Adrenal gland (tissue), 12 donors: ENCODE data around the gene PJA2. TPM values are rescaled to one million over a fixed set of nuclear protein-coding genes. Genes with fewer than 3 reads are reported as not detected.

ENCODE experiments used
- DNase-seq, 7 donors: peaks; one replicate each; pipeline ENCODE4 v3.0.0-alpha.2; 2019 to 2020
- H3K27ac ChIP-seq, 5 donors: fragments of 200-600 bp; sonication (generic) in 4 of 5; 1 replicate in 3 of 5; 2 replicates in 2 of 5; pipeline versions ENCODE4 v1.5.1 to v1.8.0; 2016 to 2020; ENCODE audit warnings: mild to moderate bottlenecking in 1 of 5
- H3K27me3 ChIP-seq: fragments of 200-600 bp; 2 replicates; pipeline ENCODE4 v1.8.0; 2021
- H3K36me3 ChIP-seq, 2 donors: fragments of 200-600 bp; replicated peaks in 1 of 2; 1 replicate in 1 of 2; 2 replicates in 1 of 2; pipeline versions ENCODE4 v1.5.1 to v1.8.0; 2018 to 2022
- H3K4me1 ChIP-seq, 2 donors: fragments of 200-600 bp; replicated peaks in 1 of 2; 1 replicate in 1 of 2; 2 replicates in 1 of 2; pipeline versions ENCODE4 v1.5.1 to v1.8.0; 2018 to 2021
- H3K4me3 ChIP-seq, 4 donors: fragments of 200-600 bp; sonication (generic) in 3 of 4; one replicate each; pipeline ENCODE4 v1.5.1; 2016 to 2018
- H3K9me3 ChIP-seq, 3 donors: fragments of 200-600 bp; sonication (generic) in 1 of 3; replicated peaks in 1 of 3; 1 replicate in 2 of 3; 2 replicates in 1 of 3; pipeline versions ENCODE4 v1.5.1 to v1.8.0; 2016 to 2021
- POLR2A ChIP-seq, 2 donors: fragments of 450-650 bp; IDR thresholded peaks; one replicate each; pipeline ENCODE4 v1.6.1; 2017; ENCODE audit warnings: antibody characterized with exemption in 2 of 2, mild to moderate bottlenecking in 2 of 2, moderate library complexity in 1 of 2
- WGBS, 4 donors: extraction: QIAGEN DNeasy Blood & Tissue Kit in 2 of 4; methylation state at CpG; one replicate each; pipeline versions ENCODE4 v1.1.5 to v1.1.7; 2013 to 2017; 5-methylcytosine and 5-hydroxymethylcytosine counted together
- intact Hi-C, 2 donors: fragments of 100-400 bp; cut with DNase I; formaldehyde crosslinking; loops; one replicate each; pipeline versions ENCODE4 v1.14.1 to v1.15.0; 2022 to 2023
- polyA plus RNA-seq, 3 donors: library from polyadenylated mRNA; stranded (reverse); fragments of 200-250 nt in 2 of 3; fragments of 350-450 nt in 1 of 3; fragmentation: Illumina TruSeq in 1 of 3; extraction: RNeasy Lipid Tissue Mini Kit (QIAGEN cat#74804) in 1 of 3; gene quantifications; one replicate each; pipeline ENCODE4 v1.2.3, GENCODE V29; 2013 to 2014
- total RNA-seq, 9 donors: library from RNA; depleted of rRNA in 4 of 9; stranded (reverse); fragments of >200 nt in 4 of 9; fragments of 120-200 nt in 1 of 9; fragmentation: NEBNext Ultra II Directional in 1 of 9; extraction: Animal tissue kit (Norgen Biotek cat#: 25700) in 1 of 9; gene quantifications; one replicate each; pipeline versions ENCODE4 v1.1.0 to v1.2.4, GENCODE V29; 2013 to 2023
- TF ChIP-seq, protein P1 (sequence below), 6 experiments: fragments of 450-650 bp in 4 of 6; fragments of 200-600 bp in 2 of 6; sonication (generic) in 1 of 6; IDR thresholded peaks; 1 replicate in 5 of 6; 2 replicates in 1 of 6; pipeline versions ENCODE4 v1.5.1 to v1.8.0; 2016 to 2021; ENCODE audit warnings: antibody characterized with exemption in 6 of 6, mild to moderate bottlenecking in 2 of 6, moderate library complexity in 1 of 6
- donor health status: healthy with polysubstance abuse.
- donor health status: Bipolar disorder and iron deficiency.
- donor health status: DM: yes; HTN: yes; CAD: no.
- donor health status: DM: no; HTN: no; CAD: no.
- donor health status: DM: no; HTN: no; CAD: no.
- donor health status: DM: yes; HTN: yes; CAD: no.

The PJA2 gene
- total and polyA plus RNA-seq, 12 donors = 16.7 to 134 (median 89.1) TPM

GRCh38 chr5:109357807-109358206, 52.0 kb downstream of the PJA2 start:
- Histone ChIP-seq H3K4me1 (no peaks in the 10 kb centered on the region), H3K9me3 (no peaks in the 10 kb centered on the region), H3K27me3 (no peaks in the 10 kb centered on the region), H3K36me3 (peaks cover 0 to 33% of the 10 kb centered on the region in 2 donors), H3K4me3 (no peak overlapping the region), H3K27ac (no peak overlapping the region)
- no peak for DNase-seq
- 88 to 95% (median 90%) methylated on average over 2 of the region's 2 CpGs for WGBS, 4 donors
- TF ChIP-seq POLR2A (IDR thresholded peaks at IDR 0.05) = no peak
- TF ChIP-seq, protein P1, sequence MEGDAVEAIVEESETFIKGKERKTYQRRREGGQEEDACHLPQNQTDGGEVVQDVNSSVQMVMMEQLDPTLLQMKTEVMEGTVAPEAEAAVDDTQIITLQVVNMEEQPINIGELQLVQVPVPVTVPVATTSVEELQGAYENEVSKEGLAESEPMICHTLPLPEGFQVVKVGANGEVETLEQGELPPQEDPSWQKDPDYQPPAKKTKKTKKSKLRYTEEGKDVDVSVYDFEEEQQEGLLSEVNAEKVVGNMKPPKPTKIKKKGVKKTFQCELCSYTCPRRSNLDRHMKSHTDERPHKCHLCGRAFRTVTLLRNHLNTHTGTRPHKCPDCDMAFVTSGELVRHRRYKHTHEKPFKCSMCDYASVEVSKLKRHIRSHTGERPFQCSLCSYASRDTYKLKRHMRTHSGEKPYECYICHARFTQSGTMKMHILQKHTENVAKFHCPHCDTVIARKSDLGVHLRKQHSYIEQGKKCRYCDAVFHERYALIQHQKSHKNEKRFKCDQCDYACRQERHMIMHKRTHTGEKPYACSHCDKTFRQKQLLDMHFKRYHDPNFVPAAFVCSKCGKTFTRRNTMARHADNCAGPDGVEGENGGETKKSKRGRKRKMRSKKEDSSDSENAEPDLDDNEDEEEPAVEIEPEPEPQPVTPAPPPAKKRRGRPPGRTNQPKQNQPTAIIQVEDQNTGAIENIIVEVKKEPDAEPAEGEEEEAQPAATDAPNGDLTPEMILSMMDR (IDR thresholded peaks at IDR 0.05) = no peak
- intact Hi-C loops = no loop called here

DNA sequence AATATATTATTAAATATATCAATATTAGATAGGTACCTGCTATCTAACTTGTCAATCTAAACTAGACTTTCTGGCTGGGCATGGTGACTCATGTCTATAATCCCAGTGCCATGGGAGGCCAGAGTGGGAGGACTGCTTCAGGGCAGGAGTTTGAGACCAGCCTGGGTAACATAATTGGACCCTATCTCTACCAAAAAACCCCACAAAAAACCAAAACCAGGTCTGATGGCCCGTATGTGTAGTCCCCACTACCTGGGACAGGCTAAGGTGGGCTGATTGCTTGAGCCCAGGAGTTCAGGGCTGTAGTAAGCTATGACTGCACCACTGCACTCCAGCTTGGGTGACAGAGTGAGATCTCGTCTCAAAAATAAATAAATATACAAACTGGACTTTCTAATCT, 55.0 kb downstream of the PJA2 start:
- Histone ChIP-seq H3K27ac (no peak overlapping the region), H3K4me3 (no peak overlapping the region), H3K9me3 (no peaks in the 10 kb centered on the region), H3K36me3 (peaks cover 0 to 15% of the 10 kb centered on the region in 2 donors), H3K4me1 (peaks cover 0 to 20% of the 10 kb centered on the region in 2 donors), H3K27me3 (no peaks in the 10 kb centered on the region)
- DNase-seq = peak in 3 of 7 donors; percentile 14 to 34 (median 24)
- 92 to 97% (median 93%) methylated on average over 2 of the region's 2 CpGs for WGBS, 4 donors
- intact Hi-C loops = no loop called here
- no peak for TF ChIP-seq POLR2A (IDR thresholded peaks at IDR 0.05)
- TF ChIP-seq, protein P1 (IDR thresholded peaks at IDR 0.05) = no peak

DNA sequence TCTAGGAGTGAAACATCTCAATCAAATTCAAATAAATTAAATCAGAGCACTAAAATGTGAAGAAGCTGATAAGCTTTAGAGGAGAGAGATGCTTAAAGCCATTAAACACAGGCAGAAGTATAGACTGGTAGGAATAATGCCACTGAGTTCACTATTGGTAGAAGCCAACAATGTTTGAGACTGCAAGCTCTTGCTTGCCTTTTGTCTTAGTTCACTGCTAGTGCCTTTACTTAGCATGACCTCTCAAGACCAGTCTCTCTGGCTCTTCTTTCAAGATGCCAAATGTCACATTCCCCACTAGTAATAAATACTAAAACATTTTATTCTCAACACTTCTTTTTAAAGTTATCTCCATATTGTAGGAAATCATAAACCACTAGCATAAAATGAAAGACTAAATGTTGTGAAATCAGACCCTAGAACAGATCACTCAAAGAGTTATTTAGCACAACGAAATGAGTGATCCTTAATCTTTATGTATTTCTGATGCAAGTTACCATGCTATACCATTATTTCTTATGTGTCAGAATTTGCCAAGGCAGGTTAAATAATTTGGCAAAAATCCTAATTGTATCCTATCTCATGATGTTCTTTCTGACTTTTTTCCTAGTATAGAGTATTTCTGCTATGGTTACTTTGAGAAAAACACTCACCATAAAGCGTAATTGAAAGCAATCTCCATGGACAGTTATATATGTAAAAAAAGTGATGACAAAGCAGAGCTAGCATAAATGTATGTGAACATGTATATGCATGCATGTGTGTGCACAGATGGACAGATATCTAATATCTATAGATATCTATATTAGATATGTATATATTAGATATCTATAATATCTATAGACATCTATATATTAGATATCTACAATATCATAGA, 57.5 kb downstream of the PJA2 start:
- intact Hi-C loops = no loop called here
- no peak for TF ChIP-seq POLR2A (IDR thresholded peaks at IDR 0.05)
- TF ChIP-seq, protein P1 (IDR thresholded peaks at IDR 0.05) = no peak
- no peak for DNase-seq
- Histone ChIP-seq H3K4me3 (no peak overlapping the region), H3K27ac (no peak overlapping the region), H3K4me1 (peaks cover 0 to 20% of the 10 kb centered on the region in 2 donors), H3K9me3 (no peaks in the 10 kb centered on the region), H3K27me3 (no peaks in the 10 kb centered on the region), H3K36me3 (peaks cover 0 to 29% of the 10 kb centered on the region in 2 donors)
- 90 to 93% (median 93%) methylated on average over 2 of the region's 2 CpGs for WGBS, 4 donors

DNA sequence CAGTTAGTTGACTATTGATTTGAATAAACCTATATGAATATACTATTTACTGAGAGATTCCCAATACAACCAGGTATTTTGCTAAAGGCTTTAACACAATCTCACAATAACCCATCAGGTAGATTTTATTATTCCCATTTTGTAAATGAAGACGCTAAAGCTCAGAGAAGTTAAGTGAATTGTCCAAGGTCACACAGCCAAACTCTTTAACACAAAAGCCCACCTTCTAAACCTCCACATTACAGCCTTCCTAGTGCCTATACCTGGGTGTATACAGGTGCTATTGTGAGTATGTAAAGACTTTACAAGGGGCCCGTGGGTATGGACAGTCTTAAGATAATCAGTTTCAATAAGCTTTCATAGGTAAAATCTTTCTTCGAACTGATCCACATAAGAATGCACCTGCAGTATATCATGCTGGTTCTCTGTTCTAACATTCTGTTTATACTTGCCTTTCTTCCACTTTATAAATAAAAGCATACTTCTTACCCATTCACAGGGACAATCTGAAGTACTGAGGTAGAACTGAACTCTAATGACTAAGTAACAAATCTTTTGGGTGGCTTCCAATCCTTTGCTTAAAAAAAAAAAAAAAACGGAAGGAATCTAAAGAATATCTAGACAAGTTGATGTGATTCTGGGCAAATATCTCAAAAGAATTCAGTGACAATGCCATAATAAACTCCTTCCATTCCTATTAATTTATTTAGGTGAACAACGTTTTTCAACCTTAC, 59.1 kb downstream of the PJA2 start:
- Histone ChIP-seq H3K27ac (no peak overlapping the region), H3K4me3 (no peak overlapping the region), H3K36me3 (peaks cover 0 to 30% of the 10 kb centered on the region in 2 donors), H3K27me3 (no peaks in the 10 kb centered on the region), H3K4me1 (peaks cover 0 to 20% of the 10 kb centered on the region in 2 donors), H3K9me3 (no peaks in the 10 kb centered on the region)
- WGBS, 4 donors = 68 to 72% (median 71%) methylated on average over 5 of the region's 5 CpGs
- intact Hi-C loops = no loop called here
- TF ChIP-seq, protein P1 (IDR thresholded peaks at IDR 0.05) = no peak
- no peak for TF ChIP-seq POLR2A (IDR thresholded peaks at IDR 0.05)
- no peak for DNase-seq
